ENCODE data around the gene TM9SF1. TPM values are rescaled to one million over a fixed set of nuclear protein-coding genes. Genes with fewer than 3 reads are reported as not detected.
A peak's percentile ranks its signal among the peaks of the same experiment; 100 is the strongest.

The TM9SF1 gene
- total and polyA plus RNA-seq, 2 of the 13 experiments (the other 11 are each of a cell fraction or from before 2014, with no cell fraction given): 83.2 to 110 TPM

DNA sequence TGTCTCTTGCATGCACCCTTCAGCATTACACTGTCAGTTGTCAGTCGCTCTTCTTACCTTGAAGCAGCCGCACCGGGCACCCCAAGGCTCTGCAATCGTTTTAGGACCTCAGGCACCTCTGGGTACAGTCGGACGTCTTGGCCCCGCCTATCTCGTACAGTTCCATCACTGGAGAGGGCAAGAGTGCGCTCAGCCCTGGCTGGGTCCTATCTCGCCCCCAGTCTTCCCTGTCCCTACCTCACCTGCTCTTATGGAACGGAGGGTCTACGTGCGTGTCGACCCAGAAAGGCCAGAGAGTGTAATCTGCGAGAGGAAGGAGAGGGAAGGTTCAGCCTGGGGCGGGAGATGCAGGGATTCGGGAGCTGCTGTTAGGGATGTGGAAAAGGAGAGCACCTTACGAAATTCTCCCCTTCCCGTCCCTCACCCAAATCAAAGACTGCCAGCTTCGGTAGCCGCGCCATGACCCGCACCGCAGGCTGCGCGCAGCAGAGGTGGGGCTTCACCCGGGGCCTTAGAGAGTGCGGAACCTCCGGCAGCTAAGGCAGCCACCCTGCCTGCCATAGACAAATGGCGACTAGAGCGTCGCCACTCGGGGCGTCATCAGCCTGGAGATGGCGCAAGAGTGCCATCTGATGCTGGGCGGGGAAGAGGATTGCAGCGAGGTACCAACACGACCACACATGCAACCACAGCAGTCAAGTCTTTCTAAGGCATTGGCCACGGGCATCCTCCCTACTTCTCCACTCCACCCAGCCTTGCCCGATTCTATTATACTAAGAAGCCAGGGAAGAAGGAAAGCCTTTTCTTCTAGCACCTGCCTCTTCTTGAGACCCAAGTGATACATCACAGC is 20.5 kb upstream of the TM9SF1 start, which contains the start of gene MDP1 (continued):
- no peak for TF ChIP-seq SUZ12 (IDR thresholded peaks at IDR 0.05; ENCODE audit: low read depth, low read length)
- peak; percentile 99 for TF ChIP-seq ZNF713 (CRISPR knock-in tag; IDR thresholded peaks at IDR 0.05)
- peak; percentile 90; the same call in 1 of the 2 replicates for TF ChIP-seq ZNF747 (CRISPR knock-in tag; IDR thresholded peaks at IDR 0.05; ENCODE audit: borderline replicate concordance)
- peak; percentile 100; the same call in 1 of the 2 replicates for TF ChIP-seq SMAD1 (CRISPR knock-in tag; IDR thresholded peaks at IDR 0.05; ENCODE audit: borderline replicate concordance, low read depth)
- TF ChIP-seq ZBTB7A (CRISPR knock-in tag; IDR thresholded peaks at IDR 0.05): no peak; the same call in 1 of the 2 replicates
- TF ChIP-seq PRMT3 (CRISPR knock-in tag; IDR thresholded peaks at IDR 0.05; ENCODE audit: borderline replicate concordance, low read depth): no peak
- TF ChIP-seq ZNF83 (CRISPR knock-in tag; IDR thresholded peaks at IDR 0.05; ENCODE audit: borderline replicate concordance): peak; percentile 99
- peak; percentile 84; the same call in 1 of the 2 replicates for TF ChIP-seq REL (CRISPR knock-in tag; conservative IDR thresholded peaks at IDR 0.05)
- TF ChIP-seq GATA4 (IDR thresholded peaks at IDR 0.05; ENCODE audit: borderline replicate concordance, low read depth): peak; percentile 88; the same call in 1 of the 2 replicates
- peak; percentile 85; the same call in 1 of the 2 replicates for TF ChIP-seq ZNF333 (CRISPR knock-in tag; IDR thresholded peaks at IDR 0.05; ENCODE audit: borderline replicate concordance)
- TF ChIP-seq, protein P1, sequence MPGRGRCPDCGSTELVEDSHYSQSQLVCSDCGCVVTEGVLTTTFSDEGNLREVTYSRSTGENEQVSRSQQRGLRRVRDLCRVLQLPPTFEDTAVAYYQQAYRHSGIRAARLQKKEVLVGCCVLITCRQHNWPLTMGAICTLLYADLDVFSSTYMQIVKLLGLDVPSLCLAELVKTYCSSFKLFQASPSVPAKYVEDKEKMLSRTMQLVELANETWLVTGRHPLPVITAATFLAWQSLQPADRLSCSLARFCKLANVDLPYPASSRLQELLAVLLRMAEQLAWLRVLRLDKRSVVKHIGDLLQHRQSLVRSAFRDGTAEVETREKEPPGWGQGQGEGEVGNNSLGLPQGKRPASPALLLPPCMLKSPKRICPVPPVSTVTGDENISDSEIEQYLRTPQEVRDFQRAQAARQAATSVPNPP (CRISPR knock-in tag; IDR thresholded peaks at IDR 0.05): peak; percentile 97
- TF ChIP-seq, protein P2, sequence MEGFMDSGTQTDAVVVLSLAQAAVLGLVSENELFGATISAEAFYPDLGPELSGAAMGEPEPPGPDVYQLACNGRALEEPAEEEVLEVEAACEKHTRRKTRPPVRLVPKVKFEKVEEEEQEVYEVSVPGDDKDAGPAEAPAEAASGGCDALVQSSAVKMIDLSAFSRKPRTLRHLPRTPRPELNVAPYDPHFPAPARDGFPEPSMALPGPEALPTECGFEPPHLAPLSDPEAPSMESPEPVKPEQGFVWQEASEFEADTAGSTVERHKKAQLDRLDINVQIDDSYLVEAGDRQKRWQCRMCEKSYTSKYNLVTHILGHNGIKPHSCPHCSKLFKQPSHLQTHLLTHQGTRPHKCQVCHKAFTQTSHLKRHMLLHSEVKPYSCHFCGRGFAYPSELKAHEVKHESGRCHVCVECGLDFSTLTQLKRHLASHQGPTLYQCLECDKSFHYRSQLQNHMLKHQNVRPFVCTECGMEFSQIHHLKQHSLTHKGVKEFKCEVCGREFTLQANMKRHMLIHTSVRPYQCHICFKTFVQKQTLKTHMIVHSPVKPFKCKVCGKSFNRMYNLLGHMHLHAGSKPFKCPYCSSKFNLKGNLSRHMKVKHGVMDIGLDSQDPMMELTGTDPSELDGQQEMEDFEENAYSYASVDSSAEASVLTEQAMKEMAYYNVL (CRISPR knock-in tag; IDR thresholded peaks at IDR 0.05; ENCODE audit: borderline replicate concordance): peak; percentile 98
- TF ChIP-seq NR3C1 (CRISPR knock-in tag; IDR thresholded peaks at IDR 0.05): peak; percentile 77; the same call in 1 of the 2 replicates
- TF ChIP-seq U2AF1 (optimal IDR thresholded peaks at IDR 0.05; ENCODE audit: low read depth, low read length): peak; percentile 100
- TF ChIP-seq ZMYM2 (CRISPR knock-in tag; IDR thresholded peaks at IDR 0.05): no peak
- TF ChIP-seq CBX2 (IDR thresholded peaks at IDR 0.05; ENCODE audit: low read depth, low read length): no peak
- no peak for TF ChIP-seq CBX2 (CRISPR knock-in tag; IDR thresholded peaks at IDR 0.05; ENCODE audit: low read depth)
- TF ChIP-seq ZNF432 (CRISPR knock-in tag; IDR thresholded peaks at IDR 0.05; ENCODE audit: borderline replicate concordance): no peak
